ENCODE measurements around the gene ARHGAP6.
A peak's percentile ranks its signal among the peaks of the same experiment; 100 is the strongest.

GRCh38 chrX:11111037-11111851, 554.5 kb downstream of the ARHGAP6 start, which contains the start of gene HCCS:
- TF ChIP-seq POLR2A (IDR thresholded peaks at IDR 0.05) (peak; percentile 82), CTCF (IDR thresholded peaks at IDR 0.05) (no peak)
